ENCODE results near the gene ADGRG3. TPM values are rescaled to one million over a fixed set of nuclear protein-coding genes. Genes with fewer than 3 reads are reported as not detected.

The ADGRG3 gene, protein sequence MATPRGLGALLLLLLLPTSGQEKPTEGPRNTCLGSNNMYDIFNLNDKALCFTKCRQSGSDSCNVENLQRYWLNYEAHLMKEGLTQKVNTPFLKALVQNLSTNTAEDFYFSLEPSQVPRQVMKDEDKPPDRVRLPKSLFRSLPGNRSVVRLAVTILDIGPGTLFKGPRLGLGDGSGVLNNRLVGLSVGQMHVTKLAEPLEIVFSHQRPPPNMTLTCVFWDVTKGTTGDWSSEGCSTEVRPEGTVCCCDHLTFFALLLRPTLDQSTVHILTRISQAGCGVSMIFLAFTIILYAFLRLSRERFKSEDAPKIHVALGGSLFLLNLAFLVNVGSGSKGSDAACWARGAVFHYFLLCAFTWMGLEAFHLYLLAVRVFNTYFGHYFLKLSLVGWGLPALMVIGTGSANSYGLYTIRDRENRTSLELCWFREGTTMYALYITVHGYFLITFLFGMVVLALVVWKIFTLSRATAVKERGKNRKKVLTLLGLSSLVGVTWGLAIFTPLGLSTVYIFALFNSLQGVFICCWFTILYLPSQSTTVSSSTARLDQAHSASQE
- polyA plus RNA-seq (2013, experiment 1 of 4): 0.39 TPM
- polyA plus RNA-seq (2013, experiment 2 of 4): 0.50 TPM
- polyA plus RNA-seq (2013, experiment 3 of 4): 0.75 TPM
- 0.45 TPM for polyA plus RNA-seq (2013, experiment 4 of 4)

- H3K4me1 ChIP-seq (ENCODE audit: control insufficient read depth, insufficient read depth, low read length): peaks cover 4% of the 10 kb centered on the region
- no peaks in the 10 kb centered on the region for H3K9me3 ChIP-seq (ENCODE audit: control insufficient read depth, low read length)
- no peak within 1 kb of the TSS for H3K27ac ChIP-seq (ENCODE audit: insufficient read depth, low read depth, low read length, poor library complexity, severe bottlenecking)
- H3K4me3 ChIP-seq (ENCODE audit: insufficient read depth, low read depth, low read length): no peak within 1 kb of the TSS
- 94 to 95% methylated on average over 11 of the region's 11 CpGs for WGBS, 2 experiments
- no peaks in the 10 kb centered on the region for H3K27me3 ChIP-seq (ENCODE audit: control insufficient read depth, insufficient read depth, low read length, poor library complexity, severe bottlenecking)
- H3K36me3 ChIP-seq (ENCODE audit: control insufficient read depth, insufficient read depth, low read length): no peaks in the 10 kb centered on the region
Measured at GRCh38 chr16:57668263-57668571, at the start of gene ADGRG3. Gene ADGRG3, plus strand, starts transcription at chr16:57668306. Its CDS starts 42 bp downstream, at chr16:57668348.

- H3K36me3 ChIP-seq (ENCODE audit: control insufficient read depth, insufficient read depth, low read length): no peaks in the 10 kb centered on the region
- no peaks in the 10 kb centered on the region for H3K27me3 ChIP-seq (ENCODE audit: control insufficient read depth, insufficient read depth, low read length, poor library complexity, severe bottlenecking)
- H3K4me3 ChIP-seq (ENCODE audit: insufficient read depth, low read depth, low read length): no peak overlapping the region
- H3K9me3 ChIP-seq (ENCODE audit: control insufficient read depth, low read length): no peaks in the 10 kb centered on the region
- H3K27ac ChIP-seq (ENCODE audit: insufficient read depth, low read depth, low read length, poor library complexity, severe bottlenecking): no peak overlapping the region
- WGBS, 2 experiments: 88 to 91% methylated on average over 8 of the region's 8 CpGs
- H3K4me1 ChIP-seq (ENCODE audit: control insufficient read depth, insufficient read depth, low read length): peaks cover 6% of the 10 kb centered on the region
Measured at GRCh38 chr16:57619133-57619605, 48.9 kb upstream of the ADGRG3 start.

DNA sequence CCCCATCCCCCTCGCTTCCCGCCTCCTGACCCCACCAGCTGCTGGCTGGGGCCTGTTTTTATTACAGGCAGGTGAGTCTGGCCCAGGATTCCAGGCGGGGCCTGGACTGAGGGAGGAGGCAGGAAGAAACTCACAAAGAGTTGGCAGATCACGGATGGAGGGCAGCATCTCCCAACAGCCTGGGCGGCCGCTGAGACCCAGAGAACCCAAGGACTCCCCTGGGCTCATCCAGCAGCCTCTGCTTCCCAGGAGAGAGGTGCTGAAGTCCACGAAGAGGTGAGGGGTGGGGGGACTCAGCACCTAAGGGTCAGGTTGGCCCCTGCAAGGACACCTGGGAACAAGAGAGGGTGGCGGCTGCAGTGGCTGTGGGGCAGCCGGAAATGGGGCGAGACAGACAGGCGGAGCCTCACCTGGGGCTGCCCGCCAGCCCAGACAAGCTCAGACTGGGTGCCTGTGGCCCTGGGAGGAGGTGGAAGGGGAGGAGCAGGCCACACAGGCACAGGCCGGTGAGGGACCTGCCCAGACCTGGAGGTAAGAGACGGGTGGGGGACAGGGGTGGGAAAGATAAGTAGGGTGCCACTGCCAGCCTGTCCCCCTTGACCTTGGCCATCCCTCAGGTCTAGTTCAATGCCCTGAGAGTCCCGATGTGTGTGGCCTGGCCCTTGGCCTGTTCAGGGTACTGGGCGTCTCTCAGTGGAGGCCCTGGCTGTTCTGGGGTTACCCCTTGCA is 48.3 kb upstream of the ADGRG3 start:
- Histone ChIP-seq H3K4me1 (ENCODE audit: control insufficient read depth, insufficient read depth, low read length) (peaks cover 9% of the 10 kb centered on the region), H3K36me3 (ENCODE audit: control insufficient read depth, insufficient read depth, low read length) (no peaks in the 10 kb centered on the region), H3K27me3 (ENCODE audit: control insufficient read depth, insufficient read depth, low read length, poor library complexity, severe bottlenecking) (no peaks in the 10 kb centered on the region), H3K4me3 (ENCODE audit: insufficient read depth, low read depth, low read length) (no peak overlapping the region), H3K9me3 (ENCODE audit: control insufficient read depth, low read length) (no peaks in the 10 kb centered on the region), H3K27ac (ENCODE audit: insufficient read depth, low read depth, low read length, poor library complexity, severe bottlenecking) (no peak overlapping the region)
- 86 to 89% methylated on average over 16 of the region's 16 CpGs for WGBS, 2 experiments

- no peak overlapping the region for H3K27ac ChIP-seq (ENCODE audit: insufficient read depth, low read depth, low read length, poor library complexity, severe bottlenecking)
- no peaks in the 10 kb centered on the region for H3K27me3 ChIP-seq (ENCODE audit: control insufficient read depth, insufficient read depth, low read length, poor library complexity, severe bottlenecking)
- H3K4me3 ChIP-seq (ENCODE audit: insufficient read depth, low read depth, low read length): no peak overlapping the region
- 80 to 82% methylated on average over 27 of the region's 27 CpGs for WGBS, 2 experiments
- H3K36me3 ChIP-seq (ENCODE audit: control insufficient read depth, insufficient read depth, low read length): no peaks in the 10 kb centered on the region
- H3K4me1 ChIP-seq (ENCODE audit: control insufficient read depth, insufficient read depth, low read length): peaks cover 9% of the 10 kb centered on the region
- H3K9me3 ChIP-seq (ENCODE audit: control insufficient read depth, low read length): no peaks in the 10 kb centered on the region
Measured at GRCh38 chr16:57620335-57621231, 47.5 kb upstream of the ADGRG3 start.

DNA sequence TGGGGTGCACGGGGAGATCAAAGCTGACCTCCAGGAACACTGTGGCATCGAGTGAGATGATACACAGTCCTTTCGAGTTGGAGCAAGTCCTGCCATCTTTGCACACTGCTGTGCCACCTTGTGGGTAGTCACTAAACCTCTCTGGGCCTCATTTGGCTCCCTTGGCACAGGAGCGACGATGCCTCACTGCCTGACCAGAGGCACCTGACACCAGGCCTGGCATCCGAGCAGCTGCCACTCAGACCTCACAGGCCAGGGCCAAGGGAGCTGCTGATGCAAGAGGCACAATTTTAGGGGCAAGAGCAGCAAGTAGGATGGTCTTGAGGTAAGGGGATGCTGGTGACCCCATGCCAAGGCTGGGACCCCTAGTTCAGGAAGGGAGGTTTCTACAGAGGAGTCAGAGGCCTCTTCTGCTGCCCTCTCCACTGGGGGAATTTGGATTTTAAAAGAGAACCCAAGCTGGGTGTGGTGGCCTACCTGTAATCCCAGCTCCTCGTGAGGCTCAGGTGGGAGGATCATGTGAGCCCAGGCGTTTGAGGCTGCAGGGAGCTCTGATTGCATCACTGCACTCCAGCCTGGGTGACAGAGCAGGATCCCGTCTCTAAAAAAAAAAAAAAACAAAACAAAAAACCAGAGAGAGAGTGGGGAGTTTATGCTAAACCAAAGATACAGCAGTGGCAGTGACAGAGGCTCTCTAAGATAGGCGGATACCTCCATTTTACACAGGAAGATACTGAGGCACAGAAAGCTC is 46.4 kb upstream of the ADGRG3 start:
- no peak overlapping the region for H3K4me3 ChIP-seq (ENCODE audit: insufficient read depth, low read depth, low read length)
- H3K4me1 ChIP-seq (ENCODE audit: control insufficient read depth, insufficient read depth, low read length): peaks cover 9% of the 10 kb centered on the region
- no peaks in the 10 kb centered on the region for H3K27me3 ChIP-seq (ENCODE audit: control insufficient read depth, insufficient read depth, low read length, poor library complexity, severe bottlenecking)
- H3K27ac ChIP-seq (ENCODE audit: insufficient read depth, low read depth, low read length, poor library complexity, severe bottlenecking): no peak overlapping the region
- H3K36me3 ChIP-seq (ENCODE audit: control insufficient read depth, insufficient read depth, low read length): no peaks in the 10 kb centered on the region
- H3K9me3 ChIP-seq (ENCODE audit: control insufficient read depth, low read length): no peaks in the 10 kb centered on the region
- WGBS, 2 experiments: 85 to 88% methylated on average over 10 of the region's 10 CpGs

GRCh38 chr16:57622361-57623250 is 45.5 kb upstream of the ADGRG3 start:
- 89 to 90% methylated on average over 16 of the region's 16 CpGs for WGBS, 2 experiments

GRCh38 chr16:57623251-57624043 is 44.7 kb upstream of the ADGRG3 start:
- Histone ChIP-seq H3K36me3 (ENCODE audit: control insufficient read depth, insufficient read depth, low read length) (no peaks in the 10 kb centered on the region), H3K9me3 (ENCODE audit: control insufficient read depth, low read length) (no peaks in the 10 kb centered on the region), H3K27ac (ENCODE audit: insufficient read depth, low read depth, low read length, poor library complexity, severe bottlenecking) (no peak overlapping the region), H3K27me3 (ENCODE audit: control insufficient read depth, insufficient read depth, low read length, poor library complexity, severe bottlenecking) (no peaks in the 10 kb centered on the region), H3K4me3 (ENCODE audit: insufficient read depth, low read depth, low read length) (no peak overlapping the region), H3K4me1 (ENCODE audit: control insufficient read depth, insufficient read depth, low read length) (peaks cover 17% of the 10 kb centered on the region)
- WGBS, 2 experiments: 69 to 73% methylated on average over 17 of the region's 17 CpGs

More at GRCh38 chr16:57622361-57623250, 45.5 kb upstream of the ADGRG3 start:
- no peak overlapping the region for H3K4me3 ChIP-seq (ENCODE audit: insufficient read depth, low read depth, low read length)
- H3K36me3 ChIP-seq (ENCODE audit: control insufficient read depth, insufficient read depth, low read length): no peaks in the 10 kb centered on the region
- peaks cover 11% of the 10 kb centered on the region for H3K4me1 ChIP-seq (ENCODE audit: control insufficient read depth, insufficient read depth, low read length)
- no peak overlapping the region for H3K27ac ChIP-seq (ENCODE audit: insufficient read depth, low read depth, low read length, poor library complexity, severe bottlenecking)
- no peaks in the 10 kb centered on the region for H3K27me3 ChIP-seq (ENCODE audit: control insufficient read depth, insufficient read depth, low read length, poor library complexity, severe bottlenecking)
- no peaks in the 10 kb centered on the region for H3K9me3 ChIP-seq (ENCODE audit: control insufficient read depth, low read length)

DNA sequence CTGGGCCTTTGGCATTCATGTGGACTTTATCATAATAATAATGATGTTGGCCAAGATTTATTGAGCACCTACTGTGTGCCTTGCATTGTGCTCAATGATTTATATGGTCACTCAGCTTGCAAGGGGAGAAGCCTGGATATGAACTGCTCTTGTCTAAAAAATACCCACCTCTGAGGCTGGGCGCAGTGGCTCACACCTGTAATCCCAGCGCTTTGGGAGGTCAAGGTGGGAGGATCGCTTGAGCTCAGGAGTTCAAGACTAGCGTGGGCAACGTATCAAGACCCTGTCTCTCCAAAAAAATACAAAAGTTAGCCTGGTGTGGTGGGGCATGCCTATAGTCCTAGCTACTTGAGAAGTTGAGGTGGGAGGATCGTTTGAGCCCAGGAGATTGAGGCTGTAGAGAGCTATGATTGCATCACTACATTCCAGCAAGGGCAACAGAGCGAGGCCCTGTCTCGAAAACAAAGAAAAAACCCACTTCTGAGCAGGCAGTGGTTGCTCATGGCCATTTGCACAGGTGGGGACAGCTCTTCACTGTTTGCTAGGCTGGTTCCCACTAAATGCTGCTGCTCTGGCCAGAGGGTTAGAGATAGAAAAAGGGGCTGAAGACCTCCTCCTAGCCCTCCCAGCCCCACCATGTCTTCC is 43.9 kb upstream of the ADGRG3 start:
- Histone ChIP-seq H3K4me3 (ENCODE audit: insufficient read depth, low read depth, low read length) (no peak overlapping the region), H3K36me3 (ENCODE audit: control insufficient read depth, insufficient read depth, low read length) (no peaks in the 10 kb centered on the region), H3K4me1 (ENCODE audit: control insufficient read depth, insufficient read depth, low read length) (peaks cover 23% of the 10 kb centered on the region), H3K9me3 (ENCODE audit: control insufficient read depth, low read length) (no peaks in the 10 kb centered on the region), H3K27me3 (ENCODE audit: control insufficient read depth, insufficient read depth, low read length, poor library complexity, severe bottlenecking) (no peaks in the 10 kb centered on the region), H3K27ac (ENCODE audit: insufficient read depth, low read depth, low read length, poor library complexity, severe bottlenecking) (no peak overlapping the region)
- 91 to 93% methylated on average over 8 of the region's 8 CpGs for WGBS, 2 experiments

Data from ectodermal cell (in vitro differentiated cells).